ENCODE measurements around the gene CCDC92.

GRCh38 chr12:123997033-123997822, 24.6 kb upstream of the CCDC92 start:
- TF ChIP-seq CTCF (IDR thresholded peaks at IDR 0.05) = no peak
- no peak for TF ChIP-seq POLR2A (IDR thresholded peaks at IDR 0.05; ENCODE audit: low read length)
- TF ChIP-seq, protein P1, sequence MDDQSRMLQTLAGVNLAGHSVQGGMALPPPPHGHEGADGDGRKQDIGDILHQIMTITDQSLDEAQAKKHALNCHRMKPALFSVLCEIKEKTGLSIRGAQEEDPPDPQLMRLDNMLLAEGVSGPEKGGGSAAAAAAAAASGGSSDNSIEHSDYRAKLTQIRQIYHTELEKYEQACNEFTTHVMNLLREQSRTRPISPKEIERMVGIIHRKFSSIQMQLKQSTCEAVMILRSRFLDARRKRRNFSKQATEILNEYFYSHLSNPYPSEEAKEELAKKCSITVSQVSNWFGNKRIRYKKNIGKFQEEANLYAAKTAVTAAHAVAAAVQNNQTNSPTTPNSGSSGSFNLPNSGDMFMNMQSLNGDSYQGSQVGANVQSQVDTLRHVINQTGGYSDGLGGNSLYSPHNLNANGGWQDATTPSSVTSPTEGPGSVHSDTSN (IDR thresholded peaks at IDR 0.05) = no peak
- no peak for TF ChIP-seq MAZ (IDR thresholded peaks at IDR 0.05; ENCODE audit: borderline replicate concordance, low read depth, low read length)
- TF ChIP-seq KDM1A (IDR thresholded peaks at IDR 0.05; ENCODE audit: low read depth) = no peak
- no peak for TF ChIP-seq RAD21 (conservative IDR thresholded peaks at IDR 0.05 in 1 of 2, IDR thresholded peaks at IDR 0.05 in 1 of 2)
- TF ChIP-seq RFX5 (IDR thresholded peaks at IDR 0.05) = no peak
- TF ChIP-seq JUNB (IDR thresholded peaks at IDR 0.05) = no peak
- no peak for TF ChIP-seq HDAC2 (IDR thresholded peaks at IDR 0.05)
- no peak for TF ChIP-seq MYC (IDR thresholded peaks at IDR 0.05; ENCODE audit: borderline replicate concordance, low read length)
- no peak for TF ChIP-seq TP53 (CRISPR knock-in tag; IDR thresholded peaks at IDR 0.05)
- TF ChIP-seq, protein P2, sequence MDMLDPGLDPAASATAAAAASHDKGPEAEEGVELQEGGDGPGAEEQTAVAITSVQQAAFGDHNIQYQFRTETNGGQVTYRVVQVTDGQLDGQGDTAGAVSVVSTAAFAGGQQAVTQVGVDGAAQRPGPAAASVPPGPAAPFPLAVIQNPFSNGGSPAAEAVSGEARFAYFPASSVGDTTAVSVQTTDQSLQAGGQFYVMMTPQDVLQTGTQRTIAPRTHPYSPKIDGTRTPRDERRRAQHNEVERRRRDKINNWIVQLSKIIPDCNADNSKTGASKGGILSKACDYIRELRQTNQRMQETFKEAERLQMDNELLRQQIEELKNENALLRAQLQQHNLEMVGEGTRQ (IDR thresholded peaks at IDR 0.05) = no peak

Measured in A549 (cell line).